K562 (cell line): Measurements from ENCODE around the gene SAMD11.

ENCODE experiments used
- EZH2 ChIP-seq: IDR thresholded peaks from 2 replicates; pipeline ENCODE4 v1.6.1; 2012; ENCODE audit warnings: low read depth, mild to moderate bottlenecking, inconsistent platforms, low read length, borderline replicate concordance
- FOXK1 ChIP-seq: sonication (generic); formaldehyde crosslinking; IDR thresholded peaks from 2 replicates; pipeline ENCODE4 v1.8.0; 2022; ENCODE audit warnings: missing genetic modification reagents, mild to moderate bottlenecking, borderline replicate concordance
- ILK ChIP-seq: fragments of 450-650 bp; IDR thresholded peaks from 2 replicates; pipeline ENCODE4 v1.6.1; 2016; ENCODE audit warnings: missing genetic modification characterization, low read depth, mild to moderate bottlenecking, missing compliant biosample characterization, moderate library complexity, borderline replicate concordance
- IRF2 ChIP-seq: sonication (generic); formaldehyde crosslinking; IDR thresholded peaks from 2 replicates; pipeline ENCODE4 v1.8.1; 2022; ENCODE audit warnings: mild to moderate bottlenecking, missing genetic modification reagents
- JUND ChIP-seq, 2 experiments: IDR thresholded peaks; 2 replicates in 1 of 2; 3 replicates in 1 of 2; pipeline ENCODE4 v1.6.1; 2011; ENCODE audit warnings: borderline replicate concordance in 2 of 2, low read depth in 2 of 2, low read length in 2 of 2, improper control_type of control experiment in 1 of 2, missing biosample characterization in 1 of 2, missing genetic modification characterization in 1 of 2, missing genetic modification reagents in 1 of 2
- KLF10 ChIP-seq: fragments of 250-450 bp; sonication (Bioruptor Pico); IDR thresholded peaks from 2 replicates; pipeline ENCODE4 v1.6.1; 2021; ENCODE audit warnings: matching md5 sums
- KLF16 ChIP-seq: IDR thresholded peaks from 2 replicates; pipeline ENCODE4 v1.6.1; 2016; ENCODE audit warnings: antibody characterized with exemption
- MCM5 ChIP-seq: fragments of 450-650 bp; IDR thresholded peaks from 2 replicates; pipeline ENCODE4 v1.6.1; 2016; ENCODE audit warnings: low read depth
- U2AF2 ChIP-seq: fragments of 200-400 bp; formaldehyde crosslinking; optimal IDR thresholded peaks from 2 replicates; pipeline ENCODE3; 2017; ENCODE audit warnings: low read depth, mild to moderate bottlenecking, low read length
- TF ChIP-seq, protein P1 (sequence below), 2 experiments: fragments of 200-800 bp in 1 of 2; sonication (Bioruptor generic) in 1 of 2; sonication (generic) in 1 of 2; formaldehyde crosslinking in 1 of 2; IDR thresholded peaks in 1 of 2; conservative IDR thresholded peaks in 1 of 2; 2 replicates each; pipeline versions ENCODE4 v1.5.0 to v1.6.1; 2016 to 2020; ENCODE audit warnings: missing compliant biosample characterization in 1 of 2, missing genetic modification characterization in 1 of 2, missing genetic modification reagents in 1 of 2
- TF ChIP-seq, protein P2 (sequence below), 3 experiments: IDR thresholded peaks in 2 of 3; conservative IDR thresholded peaks in 1 of 3; 2 replicates each; pipeline ENCODE4 v1.5.1; 2011 to 2012; ENCODE audit warnings: low read length in 3 of 3, mild to moderate bottlenecking in 3 of 3, control low read depth in 2 of 3, improper control_type of control experiment in 1 of 3, inconsistent platforms in 1 of 3, low read depth in 1 of 3, mixed read lengths in 1 of 3, moderate library complexity in 1 of 3; ENCODE audit not compliant: insufficient read depth in 2 of 3
- TF ChIP-seq, protein P3 (sequence below): sonication (generic); formaldehyde crosslinking; IDR thresholded peaks from 2 replicates; pipeline ENCODE4 v1.5.0; 2020; ENCODE audit warnings: missing genetic modification reagents
- TF ChIP-seq, protein P4 (sequence below), 2 experiments: fragments of 450-650 bp; formaldehyde crosslinking in 1 of 2; IDR thresholded peaks; 2 replicates each; pipeline versions ENCODE4 v1.4.0 to v1.6.1; 2014 to 2020; ENCODE audit warnings: mild to moderate bottlenecking in 2 of 2, borderline replicate concordance in 1 of 2, low read depth in 1 of 2
- TF ChIP-seq, protein P5 (sequence below): sonication (generic); formaldehyde crosslinking; IDR thresholded peaks from 2 replicates; pipeline ENCODE4 v1.8.1; 2023; ENCODE audit warnings: mild to moderate bottlenecking, missing genetic modification reagents, moderate library complexity

DNA sequence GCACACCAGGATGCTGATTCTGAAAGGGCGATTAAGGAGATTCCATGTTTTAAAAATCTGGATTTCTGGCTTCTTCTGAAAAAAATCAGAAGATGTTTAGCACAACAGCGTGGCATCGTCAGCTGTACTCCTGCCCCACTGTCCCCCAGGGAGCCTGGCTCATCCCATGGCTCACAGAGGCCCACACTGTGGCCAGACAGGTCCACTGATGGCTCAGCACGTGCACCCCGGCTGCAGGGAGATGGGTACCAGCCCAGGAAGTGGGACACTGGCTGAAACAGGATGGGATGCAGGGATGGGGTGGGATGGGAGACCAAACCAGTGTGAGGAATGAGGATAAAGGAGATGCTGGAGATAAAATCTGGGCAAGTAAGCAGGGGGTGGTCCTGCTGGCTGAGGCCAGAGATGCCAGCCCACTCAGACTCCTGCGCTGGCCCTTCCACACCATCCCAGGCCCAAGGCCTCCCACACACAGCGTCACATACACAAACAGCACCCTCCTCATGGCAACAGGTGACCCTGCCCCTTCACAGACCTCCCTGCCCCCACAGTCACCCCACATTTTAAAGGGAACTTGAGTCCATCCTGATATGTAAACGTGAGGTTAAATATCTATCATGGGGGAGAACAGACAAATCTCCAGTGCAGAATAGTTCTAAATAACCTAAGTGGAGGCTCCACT, 23.9 kb upstream of the SAMD11 start:
- TF ChIP-seq ILK (tag) (no peak), JUND (IDR thresholded peaks at IDR 0.05; ENCODE audit: borderline replicate concordance, low read depth, low read length) (no peak), JUND (tag; IDR thresholded peaks at IDR 0.05; ENCODE audit: borderline replicate concordance, low read depth, low read length) (no peak), FOXK1 (no peak), MCM5 (no peak), KLF10 (no peak), IRF2 (CRISPR knock-in tag) (no peak), EZH2 (no peak), U2AF2 (no peak), KLF16 (no peak)
- TF ChIP-seq, protein P1, sequence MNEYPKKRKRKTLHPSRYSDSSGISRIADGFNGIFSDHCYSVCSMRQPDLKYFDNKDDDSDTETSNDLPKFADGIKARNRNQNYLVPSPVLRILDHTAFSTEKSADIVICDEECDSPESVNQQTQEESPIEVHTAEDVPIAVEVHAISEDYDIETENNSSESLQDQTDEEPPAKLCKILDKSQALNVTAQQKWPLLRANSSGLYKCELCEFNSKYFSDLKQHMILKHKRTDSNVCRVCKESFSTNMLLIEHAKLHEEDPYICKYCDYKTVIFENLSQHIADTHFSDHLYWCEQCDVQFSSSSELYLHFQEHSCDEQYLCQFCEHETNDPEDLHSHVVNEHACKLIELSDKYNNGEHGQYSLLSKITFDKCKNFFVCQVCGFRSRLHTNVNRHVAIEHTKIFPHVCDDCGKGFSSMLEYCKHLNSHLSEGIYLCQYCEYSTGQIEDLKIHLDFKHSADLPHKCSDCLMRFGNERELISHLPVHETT (CRISPR knock-in tag; conservative IDR thresholded peaks at IDR 0.05 in 1 of 2, IDR thresholded peaks at IDR 0.05 in 1 of 2), result no peak
- TF ChIP-seq, protein P2, sequence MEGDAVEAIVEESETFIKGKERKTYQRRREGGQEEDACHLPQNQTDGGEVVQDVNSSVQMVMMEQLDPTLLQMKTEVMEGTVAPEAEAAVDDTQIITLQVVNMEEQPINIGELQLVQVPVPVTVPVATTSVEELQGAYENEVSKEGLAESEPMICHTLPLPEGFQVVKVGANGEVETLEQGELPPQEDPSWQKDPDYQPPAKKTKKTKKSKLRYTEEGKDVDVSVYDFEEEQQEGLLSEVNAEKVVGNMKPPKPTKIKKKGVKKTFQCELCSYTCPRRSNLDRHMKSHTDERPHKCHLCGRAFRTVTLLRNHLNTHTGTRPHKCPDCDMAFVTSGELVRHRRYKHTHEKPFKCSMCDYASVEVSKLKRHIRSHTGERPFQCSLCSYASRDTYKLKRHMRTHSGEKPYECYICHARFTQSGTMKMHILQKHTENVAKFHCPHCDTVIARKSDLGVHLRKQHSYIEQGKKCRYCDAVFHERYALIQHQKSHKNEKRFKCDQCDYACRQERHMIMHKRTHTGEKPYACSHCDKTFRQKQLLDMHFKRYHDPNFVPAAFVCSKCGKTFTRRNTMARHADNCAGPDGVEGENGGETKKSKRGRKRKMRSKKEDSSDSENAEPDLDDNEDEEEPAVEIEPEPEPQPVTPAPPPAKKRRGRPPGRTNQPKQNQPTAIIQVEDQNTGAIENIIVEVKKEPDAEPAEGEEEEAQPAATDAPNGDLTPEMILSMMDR (IDR thresholded peaks at IDR 0.05 in 2 of 3, conservative IDR thresholded peaks at IDR 0.05 in 1 of 3; ENCODE audit: insufficient read depth in 2 of 3, low read depth in 1 of 3, low read length in 3 of 3), result no peak
- TF ChIP-seq, protein P3, sequence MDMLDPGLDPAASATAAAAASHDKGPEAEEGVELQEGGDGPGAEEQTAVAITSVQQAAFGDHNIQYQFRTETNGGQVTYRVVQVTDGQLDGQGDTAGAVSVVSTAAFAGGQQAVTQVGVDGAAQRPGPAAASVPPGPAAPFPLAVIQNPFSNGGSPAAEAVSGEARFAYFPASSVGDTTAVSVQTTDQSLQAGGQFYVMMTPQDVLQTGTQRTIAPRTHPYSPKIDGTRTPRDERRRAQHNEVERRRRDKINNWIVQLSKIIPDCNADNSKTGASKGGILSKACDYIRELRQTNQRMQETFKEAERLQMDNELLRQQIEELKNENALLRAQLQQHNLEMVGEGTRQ (CRISPR knock-in tag), result no peak
- TF ChIP-seq, protein P4, sequence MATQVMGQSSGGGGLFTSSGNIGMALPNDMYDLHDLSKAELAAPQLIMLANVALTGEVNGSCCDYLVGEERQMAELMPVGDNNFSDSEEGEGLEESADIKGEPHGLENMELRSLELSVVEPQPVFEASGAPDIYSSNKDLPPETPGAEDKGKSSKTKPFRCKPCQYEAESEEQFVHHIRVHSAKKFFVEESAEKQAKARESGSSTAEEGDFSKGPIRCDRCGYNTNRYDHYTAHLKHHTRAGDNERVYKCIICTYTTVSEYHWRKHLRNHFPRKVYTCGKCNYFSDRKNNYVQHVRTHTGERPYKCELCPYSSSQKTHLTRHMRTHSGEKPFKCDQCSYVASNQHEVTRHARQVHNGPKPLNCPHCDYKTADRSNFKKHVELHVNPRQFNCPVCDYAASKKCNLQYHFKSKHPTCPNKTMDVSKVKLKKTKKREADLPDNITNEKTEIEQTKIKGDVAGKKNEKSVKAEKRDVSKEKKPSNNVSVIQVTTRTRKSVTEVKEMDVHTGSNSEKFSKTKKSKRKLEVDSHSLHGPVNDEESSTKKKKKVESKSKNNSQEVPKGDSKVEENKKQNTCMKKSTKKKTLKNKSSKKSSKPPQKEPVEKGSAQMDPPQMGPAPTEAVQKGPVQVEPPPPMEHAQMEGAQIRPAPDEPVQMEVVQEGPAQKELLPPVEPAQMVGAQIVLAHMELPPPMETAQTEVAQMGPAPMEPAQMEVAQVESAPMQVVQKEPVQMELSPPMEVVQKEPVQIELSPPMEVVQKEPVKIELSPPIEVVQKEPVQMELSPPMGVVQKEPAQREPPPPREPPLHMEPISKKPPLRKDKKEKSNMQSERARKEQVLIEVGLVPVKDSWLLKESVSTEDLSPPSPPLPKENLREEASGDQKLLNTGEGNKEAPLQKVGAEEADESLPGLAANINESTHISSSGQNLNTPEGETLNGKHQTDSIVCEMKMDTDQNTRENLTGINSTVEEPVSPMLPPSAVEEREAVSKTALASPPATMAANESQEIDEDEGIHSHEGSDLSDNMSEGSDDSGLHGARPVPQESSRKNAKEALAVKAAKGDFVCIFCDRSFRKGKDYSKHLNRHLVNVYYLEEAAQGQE (IDR thresholded peaks at IDR 0.05; ENCODE audit: borderline replicate concordance), result no peak
- TF ChIP-seq, protein P4 (CRISPR knock-in tag; IDR thresholded peaks at IDR 0.05; ENCODE audit: low read depth), result no peak
- TF ChIP-seq, protein P5, sequence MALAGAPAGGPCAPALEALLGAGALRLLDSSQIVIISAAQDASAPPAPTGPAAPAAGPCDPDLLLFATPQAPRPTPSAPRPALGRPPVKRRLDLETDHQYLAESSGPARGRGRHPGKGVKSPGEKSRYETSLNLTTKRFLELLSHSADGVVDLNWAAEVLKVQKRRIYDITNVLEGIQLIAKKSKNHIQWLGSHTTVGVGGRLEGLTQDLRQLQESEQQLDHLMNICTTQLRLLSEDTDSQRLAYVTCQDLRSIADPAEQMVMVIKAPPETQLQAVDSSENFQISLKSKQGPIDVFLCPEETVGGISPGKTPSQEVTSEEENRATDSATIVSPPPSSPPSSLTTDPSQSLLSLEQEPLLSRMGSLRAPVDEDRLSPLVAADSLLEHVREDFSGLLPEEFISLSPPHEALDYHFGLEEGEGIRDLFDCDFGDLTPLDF (CRISPR knock-in tag), result no peak
